Uterus (tissue), 4 donors: ENCODE results near the gene ANKRD13B. TPM values are rescaled to one million over a fixed set of nuclear protein-coding genes. Genes with fewer than 3 reads are reported as not detected.

Experiments used
- DNase-seq, 2 donors: peaks; one replicate each; pipeline ENCODE4 v3.0.0-alpha.2; 2019 to 2020
- H3K27ac ChIP-seq, 2 donors: fragments of 200-600 bp; sonication (generic); 1 replicate in 1 of 2; 2 replicates in 1 of 2; pipeline ENCODE4 v1.5.1; 2016 to 2018
- H3K27me3 ChIP-seq, 2 donors: fragments of 200-600 bp; sonication (generic); one replicate each; pipeline ENCODE4 v1.5.1; 2018 to 2019; ENCODE audit warnings: control low read depth in 1 of 2
- H3K36me3 ChIP-seq, 2 donors: fragments of 200-600 bp; sonication (generic); one replicate each; pipeline ENCODE4 v1.5.1; 2019; ENCODE audit warnings: control low read depth in 1 of 2
- H3K4me1 ChIP-seq, 2 donors: fragments of 200-600 bp; sonication (generic); one replicate each; pipeline ENCODE4 v1.5.1; 2018 to 2019; ENCODE audit warnings: control low read depth in 1 of 2
- H3K4me3 ChIP-seq, 2 donors: fragments of 200-600 bp; sonication (generic); 1 replicate in 1 of 2; 2 replicates in 1 of 2; pipeline ENCODE4 v1.5.1; 2018 to 2019; ENCODE audit warnings: mild to moderate bottlenecking in 1 of 2
- H3K9me3 ChIP-seq, 2 donors: fragments of 200-600 bp; sonication (generic); one replicate each; pipeline ENCODE4 v1.5.1; 2019; ENCODE audit warnings: control low read depth in 1 of 2
- CTCF ChIP-seq, 4 experiments: fragments of 200-600 bp in 2 of 4; fragments of 450-650 bp in 2 of 4; sonication (generic) in 2 of 4; IDR thresholded peaks; one replicate each; pipeline ENCODE4 v1.5.1; 2016 to 2019; ENCODE audit warnings: antibody characterized with exemption in 4 of 4, mild to moderate bottlenecking in 2 of 4, moderate library complexity in 1 of 4
- POLR2A ChIP-seq, 2 donors: fragments of 450-650 bp; IDR thresholded peaks; one replicate each; pipeline ENCODE4 v1.6.1; 2016; ENCODE audit warnings: antibody characterized with exemption in 2 of 2, mild to moderate bottlenecking in 1 of 2, moderate library complexity in 1 of 2
- intact Hi-C: fragments of 100-400 bp; cut with DNase I; formaldehyde crosslinking; loops from one replicate; pipeline ENCODE4 v1.15.1; 2023; ENCODE audit warnings: low total_unique reads
- total RNA-seq, 4 donors: library from RNA; depleted of rRNA in 3 of 4; stranded (reverse); fragments of >200 nt in 3 of 4; gene quantifications; one replicate each; pipeline versions ENCODE4 v1.1.0 to v1.2.4, GENCODE V29; 2014 to 2023
- donor health status: DM: yes; HTN: yes; CAD: no.

Gene ANKRD13B
- total RNA-seq, 4 donors from 2014 or later = 2.8 to 17.0 (median 12.7) TPM

GRCh38 chr17:29561554-29562517 is 31.1 kb upstream of the ANKRD13B start:
- no peak overlapping the region for H3K27ac ChIP-seq
- no peaks in the 10 kb centered on the region for H3K9me3 ChIP-seq
- intact Hi-C loops = no loop called here
- H3K27me3 ChIP-seq = no peaks in the 10 kb centered on the region
- no peaks in the 10 kb centered on the region for H3K4me1 ChIP-seq
- no peak overlapping the region for H3K4me3 ChIP-seq
- TF ChIP-seq POLR2A (IDR thresholded peaks at IDR 0.05) = no peak
- no peak for TF ChIP-seq CTCF (IDR thresholded peaks at IDR 0.05)
- no peaks in the 10 kb centered on the region for H3K36me3 ChIP-seq
- no peak for DNase-seq

- Histone ChIP-seq H3K36me3 (no peaks in the 10 kb centered on the region), H3K27me3 (no peaks in the 10 kb centered on the region), H3K27ac (no peak overlapping the region), H3K9me3 (no peaks in the 10 kb centered on the region), H3K4me3 (no peak overlapping the region), H3K4me1 (no peaks in the 10 kb centered on the region)
- intact Hi-C loops = no loop called here
- TF ChIP-seq CTCF (IDR thresholded peaks at IDR 0.05) = no peak
- TF ChIP-seq POLR2A (IDR thresholded peaks at IDR 0.05) = no peak
- no peak for DNase-seq
Measured at GRCh38 chr17:29562615-29563014, 30.3 kb upstream of the ANKRD13B start.

- Histone ChIP-seq H3K9me3 (no peaks in the 10 kb centered on the region), H3K4me3 (no peak overlapping the region), H3K27ac (no peak overlapping the region), H3K27me3 (no peaks in the 10 kb centered on the region), H3K4me1 (no peaks in the 10 kb centered on the region), H3K36me3 (no peaks in the 10 kb centered on the region)
- no peak for TF ChIP-seq POLR2A (IDR thresholded peaks at IDR 0.05)
- no peak for TF ChIP-seq CTCF (IDR thresholded peaks at IDR 0.05)
- intact Hi-C loops = no loop called here
- no peak for DNase-seq
Measured at GRCh38 chr17:29563816-29564215, 29.1 kb upstream of the ANKRD13B start.

- peaks cover 0 to 5% of the 10 kb centered on the region in 2 donors for H3K4me1 ChIP-seq
- peak in 1 of 2 donors; percentile 22 for DNase-seq
Measured at GRCh38 chr17:29565643-29566472, 27.1 kb upstream of the ANKRD13B start.

More at GRCh38 chr17:29565643-29566472, 27.1 kb upstream of the ANKRD13B start:
- Histone ChIP-seq H3K9me3 (no peaks in the 10 kb centered on the region), H3K4me3 (peak overlapping the region; percentile 71 to 85), H3K27ac (peak overlapping the region in 1 of 2 donors; percentile 91), H3K36me3 (no peaks in the 10 kb centered on the region), H3K27me3 (no peaks in the 10 kb centered on the region)
- TF ChIP-seq POLR2A (IDR thresholded peaks at IDR 0.05) (no peak), CTCF (IDR thresholded peaks at IDR 0.05) (no peak)
- intact Hi-C loops = no loop called here
